COLO668 (cell line): ENCODE data around the gene PTPN6.

Experiments
- DNase-seq: peaks from one replicate; lab custom pipeline; 2025; ENCODE audit not compliant: unreplicated experiment; lab: John Stamatoyannopoulos, UW

The PTPN6 gene

DNA sequence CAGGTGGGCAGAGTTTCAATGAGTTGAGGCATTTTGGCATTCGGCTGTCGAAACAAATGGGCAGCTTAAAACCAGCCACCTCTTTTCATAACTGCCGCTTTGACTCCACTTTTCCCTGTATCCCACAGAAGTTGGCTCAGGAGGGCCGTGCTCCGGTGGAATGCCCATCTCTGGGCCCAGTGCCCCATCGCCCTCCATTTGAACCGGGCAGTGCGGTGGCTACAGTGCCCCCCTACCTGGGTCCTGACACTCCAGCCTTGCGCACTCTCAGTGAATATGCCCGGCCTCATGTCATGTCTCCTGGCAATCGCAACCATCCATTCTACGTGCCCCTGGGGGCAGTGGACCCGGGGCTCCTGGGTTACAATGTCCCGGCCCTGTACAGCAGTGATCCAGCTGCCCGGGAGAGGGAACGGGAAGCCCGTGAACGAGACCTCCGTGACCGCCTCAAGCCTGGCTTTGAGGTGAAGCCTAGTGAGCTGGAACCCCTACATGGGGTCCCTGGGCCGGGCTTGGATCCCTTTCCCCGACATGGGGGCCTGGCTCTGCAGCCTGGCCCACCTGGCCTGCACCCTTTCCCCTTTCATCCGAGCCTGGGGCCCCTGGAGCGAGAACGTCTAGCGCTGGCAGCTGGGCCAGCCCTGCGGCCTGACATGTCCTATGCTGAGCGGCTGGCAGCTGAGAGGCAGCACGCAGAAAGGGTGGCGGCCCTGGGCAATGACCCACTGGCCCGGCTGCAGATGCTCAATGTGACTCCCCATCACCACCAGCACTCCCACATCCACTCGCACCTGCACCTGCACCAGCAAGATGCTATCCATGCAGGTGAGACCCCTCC is 12.6 kb upstream of the PTPN6 start:
- no peak for DNase-seq

DNA sequence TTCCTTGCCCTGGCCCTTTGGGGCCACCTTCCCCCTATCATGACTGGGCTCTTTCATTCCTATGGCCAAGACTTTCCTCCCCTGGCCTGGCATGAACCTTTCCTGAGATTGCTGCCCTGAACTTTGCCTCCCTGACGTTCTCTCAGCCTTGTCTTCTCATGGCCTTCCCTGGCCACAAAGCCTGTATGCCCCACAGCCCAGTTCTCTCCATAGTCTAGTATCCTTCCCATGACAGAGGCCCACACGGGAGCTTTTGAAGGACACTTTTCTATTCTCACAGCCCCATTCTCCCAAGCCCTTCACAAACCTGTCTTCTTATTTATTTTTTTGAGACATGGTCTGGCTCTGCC is 12.0 kb upstream of the PTPN6 start:
- DNase-seq, result no peak

DNA sequence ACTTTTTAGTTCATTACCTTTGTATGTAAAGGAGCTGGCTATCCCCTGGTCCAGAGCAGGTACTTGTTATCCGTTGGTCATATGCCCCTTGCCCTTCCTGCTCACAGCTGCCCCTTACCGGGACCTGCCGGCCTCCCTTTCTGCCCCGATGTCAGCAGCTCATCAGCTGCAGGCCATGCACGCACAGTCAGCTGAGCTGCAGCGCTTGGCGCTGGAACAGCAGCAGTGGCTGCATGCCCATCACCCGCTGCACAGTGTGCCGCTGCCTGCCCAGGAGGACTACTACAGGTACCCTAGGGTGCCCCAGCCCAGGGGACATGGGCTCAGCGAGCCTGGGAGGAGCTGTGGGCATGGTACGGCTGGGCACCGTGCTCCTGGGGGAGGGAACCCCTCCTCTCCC is 9.9 kb upstream of the PTPN6 start:
- no peak for DNase-seq

DNA sequence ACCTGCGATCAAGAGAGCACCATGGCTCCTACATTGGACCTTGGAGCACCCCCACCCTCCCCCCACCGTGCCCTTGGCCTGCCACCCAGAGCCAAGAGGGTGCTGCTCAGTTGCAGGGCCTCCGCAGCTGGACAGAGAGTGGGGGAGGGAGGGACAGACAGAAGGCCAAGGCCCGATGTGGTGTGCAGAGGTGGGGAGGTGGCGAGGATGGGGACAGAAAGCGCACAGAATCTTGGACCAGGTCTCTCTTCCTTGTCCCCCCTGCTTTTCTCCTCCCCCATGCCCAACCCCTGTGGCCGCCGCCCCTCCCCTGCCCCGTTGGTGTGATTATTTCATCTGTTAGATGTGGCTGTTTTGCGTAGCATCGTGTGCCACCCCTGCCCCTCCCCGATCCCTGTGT is 9.4 kb upstream of the PTPN6 start:
- DNase-seq, result no peak

DNA sequence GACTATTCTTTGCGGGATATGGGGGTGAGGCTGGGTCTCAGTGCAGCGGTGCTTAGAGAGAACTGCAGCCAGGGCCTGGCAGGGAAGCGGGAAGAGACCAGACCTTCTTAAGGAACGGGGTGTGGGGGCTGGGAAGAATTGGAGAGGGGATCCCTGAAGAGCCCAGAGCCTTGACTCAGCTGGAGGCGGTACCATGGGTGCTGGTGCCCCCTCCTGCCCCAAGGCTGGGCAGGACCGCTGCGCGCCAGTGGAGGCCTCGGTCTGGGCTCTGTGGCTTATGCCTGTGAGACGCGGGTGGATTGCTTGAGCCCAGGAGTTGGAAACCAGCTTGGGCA is 8.9 kb upstream of the PTPN6 start:
- DNase-seq, result no peak

DNA sequence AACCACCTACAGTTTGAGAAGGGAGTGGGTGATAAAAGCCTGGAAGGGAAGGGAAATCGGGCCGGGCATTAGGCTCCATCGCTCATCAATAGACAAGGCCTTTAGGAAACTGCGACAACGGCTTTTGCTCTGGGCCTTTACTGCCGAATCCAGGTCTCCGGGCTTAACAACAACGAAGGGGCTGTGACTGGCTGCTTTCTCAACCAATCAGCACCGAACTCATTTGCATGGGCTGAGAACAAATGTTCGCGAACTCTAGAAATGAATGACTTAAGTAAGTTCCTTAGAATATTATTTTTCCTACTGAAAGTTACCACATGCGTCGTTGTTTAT is 7.8 kb upstream of the PTPN6 start:
- DNase-seq, result peak; percentile 60

DNA sequence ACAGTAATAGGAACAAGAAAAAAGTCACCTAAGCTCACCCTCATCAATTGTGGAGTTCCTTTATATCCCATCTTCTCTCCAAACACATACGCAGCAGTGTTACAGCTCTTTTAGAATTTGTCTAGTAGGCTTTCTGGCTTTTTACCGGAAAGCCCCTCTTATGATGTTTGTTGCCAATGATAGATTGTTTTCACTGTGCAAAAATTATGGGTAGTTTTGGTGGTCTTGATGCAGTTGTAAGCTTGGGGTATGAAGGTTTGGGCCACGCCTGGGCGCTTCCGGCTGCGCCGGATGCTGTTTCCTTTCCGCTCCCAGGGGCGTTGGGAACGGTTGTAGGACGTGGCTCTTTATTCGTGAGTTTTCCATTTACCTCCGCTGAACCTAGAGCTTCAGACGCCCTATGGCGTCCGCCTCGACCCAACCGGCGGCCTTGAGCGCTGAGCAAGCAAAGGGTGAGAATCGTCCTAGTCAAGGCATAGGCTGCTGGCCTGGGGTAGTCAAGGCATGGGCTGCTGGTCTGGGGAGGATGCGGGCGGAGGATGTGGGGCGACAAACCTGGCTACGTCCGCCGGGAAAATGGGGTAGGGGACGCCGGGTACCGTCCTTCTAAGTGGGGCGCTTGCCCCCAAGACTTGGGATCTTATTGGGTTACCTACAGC is 7.3 kb upstream of the PTPN6 start, which contains the start of the genes C12orf57 and RNU7-1:
Gene C12orf57, plus strand, starts transcription at position 301 of the 659 bp plus-strand sequence. Its CDS starts 100 bp downstream, at position 401.
Gene RNU7-1, plus strand, starts transcription at position 95 of the 659 bp plus-strand sequence.
- peak; percentile 81 for DNase-seq

DNA sequence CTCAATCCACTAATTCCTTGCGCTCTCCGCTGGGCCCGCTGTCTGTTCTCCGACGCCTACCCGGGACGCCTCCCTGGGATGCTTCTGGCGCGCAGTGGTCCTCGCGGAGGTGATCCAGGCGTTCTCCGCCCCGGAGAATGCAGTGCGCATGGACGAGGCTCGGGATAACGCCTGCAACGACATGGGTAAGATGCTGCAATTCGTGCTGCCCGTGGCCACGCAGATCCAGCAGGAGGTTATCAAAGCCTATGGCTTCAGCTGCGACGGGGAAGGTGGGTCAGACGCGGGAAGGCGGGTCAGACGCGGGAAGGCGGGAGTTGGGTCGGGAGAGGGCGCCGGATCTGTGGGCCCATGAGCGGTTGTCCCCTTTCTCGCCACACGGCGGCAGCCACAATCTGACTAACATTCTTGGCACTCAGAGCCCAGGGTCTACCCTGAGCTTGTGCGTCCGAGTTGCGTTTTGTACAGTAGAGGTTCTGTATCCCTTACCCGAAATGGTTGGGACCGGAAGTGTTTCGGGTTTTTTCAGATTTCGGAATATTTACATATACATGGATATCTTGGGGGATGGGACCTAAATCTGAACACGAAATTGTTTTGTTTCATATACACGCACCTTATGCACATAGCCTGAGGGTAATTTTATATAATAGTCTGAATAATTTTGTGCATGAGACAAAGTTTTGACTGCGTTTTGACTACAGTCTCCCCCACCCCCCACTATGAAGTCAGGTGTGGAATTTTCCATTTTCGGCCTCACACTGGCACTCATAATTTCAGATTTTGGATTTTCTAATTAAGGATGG is 6.6 kb upstream of the PTPN6 start:
- DNase-seq, result peak; percentile 90

DNA sequence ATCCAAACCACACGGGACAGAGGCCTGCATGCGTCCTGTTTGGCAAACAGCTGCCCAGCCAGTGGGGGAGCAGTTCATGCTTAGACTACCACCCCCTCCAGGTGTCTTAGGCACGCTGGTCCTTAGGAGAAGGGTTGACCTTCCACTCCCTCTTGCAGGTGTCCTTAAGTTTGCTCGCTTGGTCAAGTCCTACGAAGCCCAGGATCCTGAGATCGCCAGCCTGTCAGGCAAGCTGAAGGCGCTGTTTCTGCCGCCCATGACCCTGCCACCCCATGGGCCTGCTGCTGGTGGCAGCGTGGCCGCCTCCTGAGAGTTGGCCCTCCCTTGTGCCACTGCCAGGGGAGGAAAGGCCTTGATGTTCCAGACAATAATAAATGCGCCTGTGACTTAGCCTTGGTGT is 5.5 kb upstream of the PTPN6 start:
- DNase-seq, result peak; percentile 16

DNA sequence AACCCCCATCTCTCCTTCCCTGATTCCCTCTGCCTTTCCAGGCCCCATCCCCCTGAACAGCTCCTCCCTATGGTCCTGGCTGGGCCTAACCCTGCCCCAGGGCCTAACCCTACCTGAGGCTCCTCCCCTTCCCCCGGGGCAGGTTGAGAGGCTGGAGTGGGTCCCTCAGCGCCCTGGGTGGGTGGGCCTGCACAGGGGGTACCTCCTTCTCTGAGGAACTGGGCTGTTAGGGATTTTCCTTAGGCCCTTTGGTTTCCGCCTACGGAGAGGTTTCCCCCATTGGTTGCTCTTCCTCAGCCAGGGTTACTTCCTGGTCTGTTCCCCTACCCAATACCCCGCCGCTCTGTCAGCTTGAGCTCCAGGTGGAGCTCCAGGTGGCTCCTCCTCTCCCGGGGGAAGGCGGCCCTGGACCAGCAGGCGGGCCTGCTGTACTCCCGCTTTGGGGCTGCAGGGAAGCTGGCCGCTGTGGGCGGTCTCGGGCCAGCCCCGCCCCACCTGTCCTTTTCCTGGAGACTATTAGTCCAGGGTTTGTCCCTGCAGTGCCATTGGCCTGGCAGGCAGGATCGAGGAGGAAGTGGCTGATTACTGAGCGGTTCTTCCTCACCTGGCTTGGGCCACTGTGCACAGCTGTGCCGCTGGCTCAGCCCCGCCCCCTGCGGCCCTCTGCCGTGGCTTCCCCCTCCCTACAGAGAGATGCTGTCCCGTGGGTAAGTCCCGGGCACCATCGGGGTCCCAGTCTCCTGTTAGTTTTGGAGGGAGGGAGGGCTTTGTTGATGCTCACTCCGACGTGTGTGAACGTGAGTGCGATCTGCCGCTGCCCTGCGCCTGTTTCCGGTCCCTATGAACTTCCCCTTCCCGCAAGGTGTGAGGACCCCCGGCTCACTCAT is 4.9 kb upstream of the PTPN6 start:
- peak; percentile 94 for DNase-seq

DNA sequence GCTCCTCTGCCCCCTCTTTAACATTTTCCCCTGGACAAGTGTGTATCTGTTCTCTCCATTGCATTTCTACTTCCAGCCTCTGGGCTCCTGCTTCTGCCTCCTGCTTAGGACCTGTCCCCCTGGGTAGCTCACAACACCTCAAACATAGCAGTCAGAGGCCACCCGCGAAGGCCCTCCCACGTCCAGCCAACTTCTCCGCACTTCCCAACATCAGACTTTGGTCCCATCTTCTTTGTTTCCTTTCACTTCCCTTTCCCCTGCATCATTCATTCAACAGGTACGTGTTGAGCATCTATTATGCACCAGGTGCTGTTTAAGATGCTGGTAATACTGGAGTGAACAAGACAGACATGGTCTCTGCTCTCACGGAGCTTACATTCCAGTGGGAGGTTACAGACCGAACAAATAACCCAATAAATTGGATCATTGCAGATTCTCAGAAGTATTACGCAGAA is 4.2 kb upstream of the PTPN6 start:
- no peak for DNase-seq

DNA sequence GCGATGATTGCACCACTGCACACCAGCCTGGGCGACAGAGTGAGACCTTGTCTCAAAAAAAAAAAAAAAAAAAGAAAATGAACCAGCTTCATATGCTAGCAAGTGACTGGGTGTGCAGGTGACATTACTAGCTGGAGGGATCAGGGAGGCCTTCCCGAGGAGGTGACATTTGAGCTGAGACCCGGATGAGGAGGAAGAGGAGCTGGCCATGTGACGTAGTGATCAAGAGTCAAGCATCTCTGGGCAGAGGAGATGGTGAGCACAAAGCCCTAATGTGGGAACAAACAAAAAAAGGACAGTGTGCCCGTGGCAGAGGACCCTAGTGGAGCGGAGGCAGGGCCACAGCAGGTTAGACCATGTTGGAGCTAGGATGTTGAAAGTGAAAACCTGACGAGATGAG is 3.5 kb upstream of the PTPN6 start:
- DNase-seq, result no peak

DNA sequence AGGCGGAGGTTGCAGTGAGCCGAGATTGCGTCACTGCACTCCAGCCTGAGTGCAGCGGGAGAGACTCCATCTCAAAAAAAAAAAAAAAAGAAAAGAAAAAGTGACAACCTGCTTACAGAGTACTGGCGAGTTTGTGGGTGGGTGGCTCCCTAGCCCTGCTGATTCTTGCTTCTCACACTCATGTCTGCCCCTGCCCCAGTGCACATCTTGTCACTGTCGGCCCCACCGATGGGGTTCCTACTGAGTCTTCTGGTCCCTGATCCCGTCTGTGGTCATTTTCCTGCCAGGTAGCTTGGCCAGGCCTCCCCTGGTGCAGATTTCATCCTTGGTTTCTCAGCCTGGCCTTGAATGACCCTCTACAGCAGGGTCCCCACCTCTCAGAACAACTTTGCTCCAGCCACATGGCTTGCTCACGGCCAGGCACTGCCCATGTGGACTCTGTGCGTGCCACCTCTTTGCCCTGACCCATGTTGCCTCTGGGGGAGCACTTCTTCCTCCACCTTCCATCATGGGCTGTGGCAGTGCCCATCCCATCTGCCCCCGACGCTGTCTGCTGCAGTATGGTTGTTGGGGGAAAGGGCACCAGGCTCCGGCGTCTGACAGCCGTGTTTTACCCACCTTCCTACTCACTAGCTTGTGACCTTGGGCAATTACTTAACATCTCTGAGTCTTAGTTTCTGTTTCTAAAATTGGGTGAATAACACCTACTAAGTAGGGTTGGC is 2.1 kb upstream of the PTPN6 start:
- no peak for DNase-seq

DNA sequence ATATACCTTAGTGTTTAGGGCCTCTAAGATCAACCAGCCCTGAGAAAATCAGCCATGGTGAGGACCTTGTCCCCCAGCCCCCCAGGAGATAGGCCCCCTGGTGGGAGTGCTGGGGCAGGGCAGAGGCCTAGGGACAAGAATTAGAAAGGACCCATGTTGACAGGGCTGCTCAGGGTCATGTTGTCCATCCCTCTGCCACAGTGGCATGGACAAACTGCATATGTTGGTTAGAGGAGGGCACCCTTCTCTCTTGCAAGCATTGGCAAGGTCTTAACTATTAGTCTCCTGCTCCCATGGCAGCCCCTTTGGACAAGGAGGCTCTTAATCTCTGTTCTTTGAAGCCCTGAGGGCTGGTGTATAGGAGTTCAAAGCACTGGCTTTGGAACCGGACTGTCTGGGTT is 755 bp upstream of the PTPN6 start:
- no peak for DNase-seq

DNA sequence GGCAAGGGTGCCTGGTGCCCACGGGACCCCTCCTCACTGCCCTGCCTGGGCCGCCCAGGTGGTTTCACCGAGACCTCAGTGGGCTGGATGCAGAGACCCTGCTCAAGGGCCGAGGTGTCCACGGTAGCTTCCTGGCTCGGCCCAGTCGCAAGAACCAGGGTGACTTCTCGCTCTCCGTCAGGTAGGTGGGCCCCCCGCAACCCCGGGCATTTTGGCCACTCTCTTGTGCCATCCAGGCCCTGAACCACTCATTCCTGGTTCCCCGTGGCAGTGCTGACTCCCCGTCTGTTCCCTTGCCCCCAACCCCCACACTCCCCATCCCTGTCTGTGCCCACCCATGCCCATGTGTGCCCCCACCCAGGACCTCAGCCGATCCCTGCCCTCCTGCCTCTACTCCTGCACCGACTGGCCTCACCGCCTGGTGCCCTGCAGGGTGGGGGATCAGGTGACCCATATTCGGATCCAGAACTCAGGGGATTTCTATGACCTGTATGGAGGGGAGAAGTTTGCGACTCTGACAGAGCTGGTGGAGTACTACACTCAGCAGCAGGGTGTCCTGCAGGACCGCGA is 480 bp downstream of the PTPN6 start:
- DNase-seq, result no peak

DNA sequence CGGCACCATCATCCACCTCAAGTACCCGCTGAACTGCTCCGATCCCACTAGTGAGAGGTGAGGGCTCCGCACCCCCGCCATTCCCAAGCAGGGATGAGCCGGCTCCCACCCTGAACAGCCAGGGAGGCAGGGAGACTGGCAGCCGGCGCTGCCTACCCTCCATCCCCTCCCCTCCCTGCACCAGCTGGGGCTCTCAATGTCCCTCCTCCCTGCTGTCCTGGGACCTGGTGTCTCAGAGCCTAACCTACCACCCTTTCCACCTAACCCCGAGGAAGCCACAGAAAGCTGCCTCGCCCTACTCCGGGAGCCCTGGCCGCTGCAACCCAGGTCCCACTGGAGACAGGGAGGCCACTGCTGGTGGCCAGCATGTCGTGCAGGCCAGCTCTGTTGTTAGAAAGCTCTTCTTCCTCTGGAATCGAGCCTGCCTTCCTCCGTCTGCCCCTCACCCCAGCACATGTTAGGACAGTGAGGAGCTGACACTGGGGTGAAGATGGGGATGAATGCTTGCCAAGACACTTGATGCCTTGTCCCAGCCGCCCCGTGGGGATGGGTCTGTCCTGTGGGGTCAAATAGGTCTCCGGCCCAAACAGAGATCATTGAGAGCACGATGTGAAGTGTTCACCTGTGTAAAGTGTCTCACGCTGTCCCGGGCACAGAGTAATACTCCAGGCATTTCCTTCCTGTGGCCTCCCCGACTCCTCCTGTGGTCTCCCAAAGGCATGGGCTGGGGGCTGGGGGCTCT is 1.1 kb downstream of the PTPN6 start:
- no peak for DNase-seq

DNA sequence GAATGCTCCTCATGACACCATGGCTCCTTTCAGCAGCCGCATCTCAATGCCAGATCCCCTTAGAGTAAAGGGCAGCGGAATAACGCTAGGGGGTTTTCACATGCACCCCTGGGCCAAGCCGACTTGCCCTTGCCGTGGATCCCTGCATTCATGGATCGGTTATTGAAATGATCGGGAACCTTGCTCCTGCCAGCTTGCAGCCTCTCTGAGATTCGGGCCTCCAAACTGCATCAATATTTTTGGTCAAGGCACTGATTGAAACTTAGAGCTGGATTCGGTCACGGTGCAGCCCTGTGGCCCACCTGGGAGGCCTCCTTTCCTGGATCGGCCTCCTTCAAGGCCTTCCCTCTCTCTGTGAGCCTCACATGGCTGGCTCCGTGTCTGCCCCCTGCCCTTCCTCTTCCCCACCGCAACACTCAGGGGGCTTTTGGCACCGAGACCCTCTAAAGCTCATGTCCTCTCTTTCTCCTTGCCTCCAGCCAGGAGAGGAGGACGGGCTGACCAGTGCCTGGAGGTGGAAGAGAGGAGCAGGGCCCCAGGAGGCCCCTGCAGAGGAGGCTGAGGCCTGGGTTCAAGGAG is 1.8 kb downstream of the PTPN6 start:
- DNase-seq, result no peak

DNA sequence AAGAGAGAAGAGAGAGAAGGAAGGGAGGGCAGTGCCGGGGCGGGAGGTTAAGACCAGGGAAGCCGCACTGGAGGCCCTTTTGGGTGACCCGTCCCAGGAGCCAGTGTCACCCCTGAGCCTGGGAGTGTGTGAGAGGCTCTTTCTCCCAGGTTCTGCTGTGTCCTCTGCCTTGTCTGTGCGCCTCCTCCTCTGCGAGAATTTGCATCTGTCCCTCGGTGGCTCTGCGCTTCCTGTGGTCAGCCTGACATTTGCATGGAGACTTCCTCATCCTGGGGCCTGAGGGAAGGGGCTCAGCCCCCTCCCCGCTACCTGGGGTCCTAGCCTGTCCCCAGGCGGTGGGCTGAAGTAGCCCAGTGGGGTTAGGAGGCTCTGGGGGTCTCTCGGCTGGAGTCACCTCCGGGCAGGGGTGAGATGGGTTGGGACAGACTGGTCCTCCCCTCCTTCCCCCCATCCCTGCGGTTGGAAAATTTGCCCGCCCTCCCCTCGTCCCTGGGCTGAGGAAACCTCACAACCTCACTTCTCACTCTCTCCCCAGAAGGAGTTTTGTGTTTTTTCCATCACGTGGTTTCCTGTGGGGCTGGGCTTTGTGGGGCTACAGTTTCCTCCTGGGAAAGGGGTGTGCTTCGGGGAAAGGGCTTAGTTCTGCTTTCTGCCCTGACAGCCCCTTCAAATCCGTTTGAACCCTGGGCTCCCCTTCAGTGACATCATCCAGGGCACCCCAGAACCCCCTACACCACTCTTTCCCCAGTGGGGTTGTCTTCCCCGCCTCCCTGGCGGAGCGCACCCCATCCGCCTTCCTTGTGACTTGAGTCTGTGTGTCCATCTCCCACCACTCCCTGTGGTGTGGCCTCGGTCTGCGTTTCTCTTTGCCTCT is 2.5 kb downstream of the PTPN6 start:
- DNase-seq, result no peak
